Sigmoid colon (tissue), 7 donors: ENCODE data around the gene FLNB. TPM values are rescaled to one million over a fixed set of nuclear protein-coding genes. Genes with fewer than 3 reads are reported as not detected.
A peak's percentile ranks its signal among the peaks of the same experiment; 100 is the strongest.

Experiments used
- DNase-seq: peaks from one replicate; pipeline ENCODE4 v3.0.0-alpha.2; 2019
- H3K27ac ChIP-seq, 4 donors: fragments of 200-600 bp; sonication (generic); one replicate each; pipeline ENCODE4 v1.5.1; 2016 to 2019; ENCODE audit warnings: mild to moderate bottlenecking in 1 of 4
- H3K27me3 ChIP-seq, 3 donors: fragments of 200-600 bp; sonication (generic); one replicate each; pipeline ENCODE4 v1.5.1; 2019; ENCODE audit warnings: mild to moderate bottlenecking in 1 of 3
- H3K36me3 ChIP-seq, 4 donors: fragments of 200-600 bp; sonication (generic); one replicate each; pipeline ENCODE4 v1.5.1; 2016 to 2019
- H3K4me1 ChIP-seq, 4 donors: fragments of 200-600 bp; sonication (generic); one replicate each; pipeline ENCODE4 v1.5.1; 2017 to 2019
- H3K4me3 ChIP-seq, 4 donors: fragments of 200-600 bp; sonication (generic); one replicate each; pipeline ENCODE4 v1.5.1; 2017 to 2019; ENCODE audit warnings: mild to moderate bottlenecking in 2 of 4, moderate library complexity in 1 of 4
- H3K9me3 ChIP-seq, 4 donors: fragments of 200-600 bp in 3 of 4; sonication (generic) in 3 of 4; one replicate each; pipeline versions ENCODE4 v1.5.1 to v1.6.1; 2013 to 2019
- EP300 ChIP-seq, 4 donors: sonication (generic); formaldehyde crosslinking; IDR thresholded peaks; one replicate each; pipeline ENCODE4 v1.6.1; 2017; ENCODE audit warnings: antibody characterized with exemption in 4 of 4
- POLR2A ChIP-seq, 2 donors: fragments of 450-650 bp; IDR thresholded peaks; one replicate each; pipeline ENCODE4 v1.6.1; 2016; ENCODE audit warnings: antibody characterized with exemption in 2 of 2, mild to moderate bottlenecking in 2 of 2, moderate library complexity in 2 of 2
- POLR2AphosphoS5 ChIP-seq, 4 donors: sonication (generic); formaldehyde crosslinking; IDR thresholded peaks; one replicate each; pipeline ENCODE4 v1.6.1; 2017; ENCODE audit warnings: antibody characterized with exemption in 4 of 4
- WGBS, 2 donors: extraction: QIAGEN DNeasy Blood & Tissue Kit; methylation state at CpG; one replicate each; pipeline ENCODE4 v1.1.7; 2013; 5-methylcytosine and 5-hydroxymethylcytosine counted together
- intact Hi-C: fragments of 100-400 bp; cut with DNase I; formaldehyde crosslinking; loops from one replicate; pipeline ENCODE4 v1.15.1; 2023
- polyA plus RNA-seq, 3 donors: library from polyadenylated mRNA; stranded (reverse); fragments of 200-250 nt; gene quantifications; one replicate each; pipeline ENCODE4 v1.2.3, GENCODE V29; 2013
- total RNA-seq, 4 donors: library from RNA; depleted of rRNA; stranded (reverse); fragments of >200 nt; gene quantifications; one replicate each; pipeline ENCODE4 v1.1.0, GENCODE V29; 2016
- TF ChIP-seq, protein P1 (sequence below), 4 experiments: fragments of 450-650 bp in 3 of 4; fragments of 200-600 bp in 1 of 4; IDR thresholded peaks; one replicate each; pipeline ENCODE4 v1.5.1; 2016 to 2019; ENCODE audit warnings: antibody characterized with exemption in 4 of 4, mild to moderate bottlenecking in 3 of 4, moderate library complexity in 2 of 4
- donor health status: healthy with polysubstance abuse.
- donor health status: Bipolar disorder and iron deficiency.
- donor health status: healthy.

Gene FLNB
- total and polyA plus RNA-seq, 7 donors = 51.7 to 277 (median 109) TPM

DNA sequence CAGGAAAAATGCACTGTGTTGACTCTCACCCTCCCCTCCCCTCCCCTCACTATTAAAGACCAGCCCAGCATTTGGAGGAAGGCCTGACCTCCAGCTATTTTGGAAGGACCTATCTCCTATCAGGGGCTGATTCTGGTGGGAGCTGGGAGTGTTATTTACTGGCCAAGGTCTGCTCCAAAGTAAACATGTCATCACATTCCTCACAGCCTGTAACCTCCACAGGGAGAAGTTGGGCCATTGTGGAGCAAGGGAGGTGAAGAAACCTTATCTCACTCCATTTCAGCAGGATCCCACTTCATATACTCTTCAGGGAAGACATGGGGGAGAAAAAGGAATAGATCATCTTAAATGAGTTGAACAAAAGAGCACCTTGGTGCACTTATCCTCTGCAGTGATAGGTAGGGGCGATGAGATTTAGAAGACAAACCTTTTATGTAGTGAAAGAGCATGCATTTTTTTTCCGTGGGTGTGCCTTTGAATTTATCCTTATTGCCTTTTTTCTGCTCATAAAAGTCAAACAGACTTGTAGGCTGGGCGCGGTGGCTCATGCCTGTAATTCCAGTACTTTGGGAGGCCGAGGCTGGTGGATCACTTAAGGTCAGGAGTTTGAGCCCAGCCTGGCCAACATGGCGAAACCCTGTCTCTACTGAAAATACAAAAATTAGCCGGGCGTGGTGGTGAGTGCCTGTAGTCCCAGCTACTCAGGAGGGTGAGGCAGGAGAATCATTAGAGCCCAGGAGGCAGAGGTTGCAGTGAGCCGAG is 15.6 kb upstream of the FLNB start:
- H3K4me3 ChIP-seq = no peak overlapping the region
- 19 to 74% methylated on average over 9 of the region's 9 CpGs for WGBS, 2 donors
- intact Hi-C loops = no loop called here
- peaks cover 0 to 8% (median 0%) of the 10 kb centered on the region in 4 donors for H3K4me1 ChIP-seq
- H3K27me3 ChIP-seq = no peaks in the 10 kb centered on the region
- no peaks in the 10 kb centered on the region for H3K36me3 ChIP-seq
- no peak for DNase-seq
- no peak for TF ChIP-seq EP300 (IDR thresholded peaks at IDR 0.05)
- TF ChIP-seq, protein P1, sequence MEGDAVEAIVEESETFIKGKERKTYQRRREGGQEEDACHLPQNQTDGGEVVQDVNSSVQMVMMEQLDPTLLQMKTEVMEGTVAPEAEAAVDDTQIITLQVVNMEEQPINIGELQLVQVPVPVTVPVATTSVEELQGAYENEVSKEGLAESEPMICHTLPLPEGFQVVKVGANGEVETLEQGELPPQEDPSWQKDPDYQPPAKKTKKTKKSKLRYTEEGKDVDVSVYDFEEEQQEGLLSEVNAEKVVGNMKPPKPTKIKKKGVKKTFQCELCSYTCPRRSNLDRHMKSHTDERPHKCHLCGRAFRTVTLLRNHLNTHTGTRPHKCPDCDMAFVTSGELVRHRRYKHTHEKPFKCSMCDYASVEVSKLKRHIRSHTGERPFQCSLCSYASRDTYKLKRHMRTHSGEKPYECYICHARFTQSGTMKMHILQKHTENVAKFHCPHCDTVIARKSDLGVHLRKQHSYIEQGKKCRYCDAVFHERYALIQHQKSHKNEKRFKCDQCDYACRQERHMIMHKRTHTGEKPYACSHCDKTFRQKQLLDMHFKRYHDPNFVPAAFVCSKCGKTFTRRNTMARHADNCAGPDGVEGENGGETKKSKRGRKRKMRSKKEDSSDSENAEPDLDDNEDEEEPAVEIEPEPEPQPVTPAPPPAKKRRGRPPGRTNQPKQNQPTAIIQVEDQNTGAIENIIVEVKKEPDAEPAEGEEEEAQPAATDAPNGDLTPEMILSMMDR (IDR thresholded peaks at IDR 0.05) = no peak
- no peak for TF ChIP-seq POLR2AphosphoS5 (IDR thresholded peaks at IDR 0.05)
- TF ChIP-seq POLR2A (IDR thresholded peaks at IDR 0.05) = no peak
- no peaks in the 10 kb centered on the region for H3K9me3 ChIP-seq
- no peak overlapping the region for H3K27ac ChIP-seq

DNA sequence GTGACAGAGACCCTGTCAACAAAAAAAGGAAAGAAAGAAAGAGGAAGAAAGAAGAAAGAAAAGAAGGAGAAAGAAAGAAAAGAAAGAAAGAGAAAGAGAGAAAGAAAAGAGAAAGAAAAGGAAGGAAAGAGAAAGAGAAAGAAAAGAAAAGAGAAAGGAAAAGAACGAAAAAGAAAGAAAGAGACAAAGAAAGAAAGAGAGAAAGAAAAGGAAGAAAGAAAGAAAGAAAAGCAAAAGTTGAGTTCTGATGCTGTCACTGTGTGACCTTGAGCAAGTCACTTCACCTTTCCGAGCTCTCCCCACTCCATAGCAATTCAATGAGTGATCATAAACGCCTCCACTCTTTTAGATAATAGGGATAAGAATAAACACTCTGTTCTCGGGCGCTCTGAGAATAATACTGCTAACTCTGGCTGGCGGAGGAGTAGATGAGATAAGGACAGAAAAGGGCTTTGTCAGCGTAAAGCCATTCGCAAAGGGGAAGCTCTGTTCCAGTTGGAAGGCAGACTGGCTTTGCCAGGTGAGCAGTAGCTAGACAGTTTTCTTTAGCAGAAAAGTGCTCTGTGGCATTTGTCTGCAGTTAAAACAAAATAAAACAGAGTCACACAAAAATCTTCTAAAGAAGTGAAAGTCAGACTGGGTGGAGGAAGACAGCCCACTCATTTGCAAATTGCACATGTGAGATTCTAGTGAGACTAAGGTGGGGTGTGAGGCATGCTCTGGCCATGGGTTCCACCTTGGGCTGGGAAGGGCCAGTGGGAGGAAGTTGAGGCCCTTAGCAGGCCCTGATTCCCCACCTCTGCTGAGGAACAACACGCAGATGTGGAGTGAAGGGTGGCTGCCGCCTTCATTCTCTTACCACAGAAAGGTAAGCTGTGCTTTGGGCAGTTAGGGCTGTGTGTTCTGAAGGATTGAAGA is 9.6 kb upstream of the FLNB start:
- Histone ChIP-seq H3K4me1 (peaks cover 0 to 17% (median 9%) of the 10 kb centered on the region in 4 donors), H3K27ac (peak overlapping the region; percentile 1 to 46 (median 12)), H3K4me3 (peak overlapping the region in 3 of 4 donors; percentile 2 to 14 (median 7)), H3K9me3 (no peaks in the 10 kb centered on the region), H3K27me3 (no peaks in the 10 kb centered on the region), H3K36me3 (no peaks in the 10 kb centered on the region)
- 15 to 23% methylated on average over 10 of the region's 10 CpGs for WGBS, 2 donors
- TF ChIP-seq, protein P1 (IDR thresholded peaks at IDR 0.05) = no peak
- TF ChIP-seq EP300 (IDR thresholded peaks at IDR 0.05) (no peak), POLR2A (IDR thresholded peaks at IDR 0.05) (no peak), POLR2AphosphoS5 (IDR thresholded peaks at IDR 0.05) (no peak)
- intact Hi-C loops = no loop called here
- no peak for DNase-seq

DNA sequence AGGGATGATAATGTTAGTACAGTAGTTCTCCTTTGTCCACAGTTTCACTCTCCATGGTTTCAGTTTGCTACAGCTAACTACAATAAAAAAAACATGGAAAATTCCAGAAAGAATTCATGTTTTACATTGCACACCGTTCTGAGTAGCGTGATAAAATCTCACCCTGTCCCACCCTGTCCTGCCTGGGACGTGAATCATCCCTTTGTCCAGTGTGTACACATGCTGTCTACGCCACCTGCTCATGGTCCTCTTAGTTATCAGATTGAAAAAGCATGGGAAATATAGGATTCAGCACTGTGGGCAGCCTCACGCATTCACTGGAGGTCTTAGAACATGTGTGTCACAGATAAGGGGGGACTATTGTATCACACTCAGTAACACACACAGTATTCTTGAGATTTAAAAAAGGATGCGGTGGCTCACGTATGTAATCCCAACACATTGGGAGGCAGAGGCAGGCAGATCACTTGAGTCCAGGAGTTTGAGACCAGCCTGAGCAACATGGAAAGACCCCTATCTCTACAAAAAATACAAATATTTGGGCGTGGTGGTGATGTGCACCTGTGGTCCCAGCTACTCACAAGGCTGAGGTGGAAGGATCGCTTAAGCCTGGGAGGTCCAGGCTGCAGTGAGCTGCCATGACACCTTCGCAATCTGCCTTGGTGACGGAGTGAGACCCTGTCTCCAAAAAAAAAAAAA is 8.7 kb upstream of the FLNB start:
- intact Hi-C loops = no loop called here
- TF ChIP-seq POLR2AphosphoS5 (IDR thresholded peaks at IDR 0.05) (no peak), POLR2A (IDR thresholded peaks at IDR 0.05) (no peak), EP300 (IDR thresholded peaks at IDR 0.05) (no peak)
- TF ChIP-seq, protein P1 (IDR thresholded peaks at IDR 0.05) = no peak
- WGBS, 2 donors = 66 to 85% methylated on average over 11 of the region's 11 CpGs
- peak overlapping the region in 1 of 4 donors; percentile 46 for H3K27ac ChIP-seq
- H3K4me3 ChIP-seq = no peak overlapping the region
- no peaks in the 10 kb centered on the region for H3K9me3 ChIP-seq
- H3K36me3 ChIP-seq = no peaks in the 10 kb centered on the region
- no peaks in the 10 kb centered on the region for H3K27me3 ChIP-seq
- no peak for DNase-seq
- peaks cover 0 to 17% (median 9%) of the 10 kb centered on the region in 4 donors for H3K4me1 ChIP-seq

DNA sequence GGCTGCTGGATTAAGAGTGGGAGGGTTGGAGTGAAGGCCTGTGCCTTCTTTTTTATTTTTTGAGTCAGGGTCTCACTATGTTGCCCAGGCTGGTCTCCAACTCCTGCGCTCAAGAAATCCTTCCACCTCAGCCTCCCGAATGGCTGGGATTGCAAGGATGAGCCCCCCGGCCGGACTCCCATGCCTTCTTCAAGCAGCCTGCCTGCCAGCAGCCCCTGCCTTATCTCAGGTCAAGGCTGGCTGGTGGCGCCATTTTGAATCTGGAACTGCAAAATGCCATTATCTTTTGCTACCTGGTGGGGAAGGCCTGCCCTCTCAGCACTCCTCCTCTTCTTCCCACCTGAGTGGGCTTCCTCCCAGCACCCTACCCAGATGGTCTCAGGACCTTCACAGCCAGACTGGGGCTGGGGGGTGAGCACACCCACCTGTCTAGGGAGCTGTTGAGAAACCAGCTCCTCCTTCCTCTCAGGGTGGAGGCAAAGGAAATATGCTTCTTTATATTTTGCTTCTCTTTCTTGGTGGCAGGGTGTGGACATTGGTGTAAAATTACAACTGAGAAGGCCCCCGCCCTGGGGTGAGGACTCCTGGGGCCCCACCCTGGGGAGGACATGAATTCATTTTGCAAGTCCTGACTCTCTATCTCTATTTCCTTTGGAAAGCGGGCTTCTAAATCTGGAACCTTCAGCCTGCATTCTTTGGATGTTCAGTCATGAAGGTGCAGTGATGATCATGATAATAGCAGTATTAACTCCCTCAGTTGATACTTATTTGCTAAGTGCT is 7.7 kb upstream of the FLNB start:
- Histone ChIP-seq H3K36me3 (no peaks in the 10 kb centered on the region), H3K9me3 (no peaks in the 10 kb centered on the region), H3K4me1 (peaks cover 0 to 16% (median 9%) of the 10 kb centered on the region in 4 donors), H3K27ac (no peak overlapping the region), H3K4me3 (no peak overlapping the region), H3K27me3 (no peaks in the 10 kb centered on the region)
- 80 to 86% methylated on average over 7 of the region's 7 CpGs for WGBS, 2 donors
- DNase-seq = no peak
- TF ChIP-seq POLR2A (IDR thresholded peaks at IDR 0.05) (no peak), EP300 (IDR thresholded peaks at IDR 0.05) (no peak), POLR2AphosphoS5 (IDR thresholded peaks at IDR 0.05) (no peak)
- TF ChIP-seq, protein P1 (IDR thresholded peaks at IDR 0.05) = no peak
- intact Hi-C loops = no loop called here
